Activated T-helper 1 cell treated with anti-CD3 and anti-CD28 coated beads, Interleukin-2, amount 50 U/mL, for 16 hours (primary cell): ENCODE measurements around the gene ADAT2.
A peak's percentile ranks its signal among the peaks of the same experiment; 100 is the strongest.

Experiments used
- DNase-seq, 2 donors: peaks; one replicate each; pipeline ENCODE4 v3.0.0-alpha.2; 2020; ENCODE audit warnings: low read depth in 1 of 2, low spot score in 1 of 2

Gene ADAT2

GRCh38 chr6:143441680-143442545 lies 8.6 kb downstream of the ADAT2 start:
- no peak for DNase-seq

- no peak for DNase-seq
Measured at GRCh38 chr6:143441010-143441409, 9.5 kb downstream of the ADAT2 start.

- DNase-seq: no peak
Measured at GRCh38 chr6:143432588-143432987, 17.9 kb downstream of the ADAT2 start.

- DNase-seq: no peak
Measured at GRCh38 chr6:143431226-143431625, 19.3 kb downstream of the ADAT2 start.

- no peak for DNase-seq
Measured at GRCh38 chr6:143429970-143430369, 20.5 kb downstream of the ADAT2 start.

- peak; percentile 42 to 53 for DNase-seq
Measured at GRCh38 chr6:143427109-143427817, 23.2 kb downstream of the ADAT2 start.

- DNase-seq: no peak
Measured at GRCh38 chr6:143426026-143426425, 24.5 kb downstream of the ADAT2 start.

- no peak for DNase-seq
Measured at GRCh38 chr6:143419526-143419925, 31.0 kb downstream of the ADAT2 start.

- no peak for DNase-seq
Measured at GRCh38 chr6:143414769-143415168, 35.7 kb downstream of the ADAT2 start.

GRCh38 chr6:143410859-143411270 lies 39.6 kb downstream of the ADAT2 start:
- DNase-seq: no peak

- DNase-seq: no peak
Measured at GRCh38 chr6:143408787-143409162, 41.7 kb downstream of the ADAT2 start.

- DNase-seq: no peak
Measured at GRCh38 chr6:143408151-143408786, 42.2 kb downstream of the ADAT2 start.

- DNase-seq: no peak
Measured at GRCh38 chr6:143406673-143407072, 43.8 kb downstream of the ADAT2 start.

GRCh38 chr6:143405373-143406154 lies 44.9 kb downstream of the ADAT2 start:
- no peak for DNase-seq

GRCh38 chr6:143402721-143403336 lies 47.7 kb downstream of the ADAT2 start:
- no peak for DNase-seq

GRCh38 chr6:143401636-143402370 lies 48.7 kb downstream of the ADAT2 start:
- DNase-seq: no peak

GRCh38 chr6:143401068-143401446 lies 49.4 kb downstream of the ADAT2 start:
- DNase-seq: no peak

GRCh38 chr6:143400258-143401067 lies 50.0 kb downstream of the ADAT2 start:
- DNase-seq: no peak

- no peak for DNase-seq
Measured at GRCh38 chr6:143399775-143400174, 50.7 kb downstream of the ADAT2 start.
